ENCODE data around the gene LARP4B. TPM values are rescaled to one million over a fixed set of nuclear protein-coding genes. Genes with fewer than 3 reads are reported as not detected.

LARP4B gene
- total RNA-seq, 1 donor from 2014 or later: 78.3 TPM

GRCh38 chr10:790821-791551 is 140.5 kb downstream of the LARP4B start:
- H3K9me3 ChIP-seq: no peaks in the 10 kb centered on the region
- H3K4me3 ChIP-seq: no peak overlapping the region
- no peak overlapping the region for H3K27ac ChIP-seq
- peak; percentile 67 to 84 for DNase-seq (ENCODE audit: extremely low spot score in 2 of 2)
- intact Hi-C loops (cut with DNase I): no loop called here
- no peaks in the 10 kb centered on the region for H3K27me3 ChIP-seq
- TF ChIP-seq POLR2A (IDR thresholded peaks at IDR 0.05) (no peak), POLR2AphosphoS5 (IDR thresholded peaks at IDR 0.05; ENCODE audit: insufficient read depth in 1 of 2, low read depth in 1 of 2) (no peak), CTCF (IDR thresholded peaks at IDR 0.05) (no peak)
- H3K36me3 ChIP-seq: no peaks in the 10 kb centered on the region
- peaks cover 21% of the 10 kb centered on the region for H3K4me1 ChIP-seq

- no peak overlapping the region for H3K27ac ChIP-seq
- intact Hi-C loops (cut with DNase I): loop anchor here (10.0 kb wide), 2 partner anchors 215 to 285 kb away; no protein-coding TSS in a partner anchor
- peak; percentile 72 to 79 for DNase-seq (ENCODE audit: extremely low spot score in 2 of 2)
Measured at GRCh38 chr10:789831-790701, 141.4 kb downstream of the LARP4B start.

GRCh38 chr10:788796-789748 is 142.4 kb downstream of the LARP4B start:
- no peaks in the 10 kb centered on the region for H3K27me3 ChIP-seq

More at GRCh38 chr10:789831-790701, 141.4 kb downstream of the LARP4B start:
- Histone ChIP-seq H3K36me3 (no peaks in the 10 kb centered on the region), H3K9me3 (no peaks in the 10 kb centered on the region), H3K4me1 (peaks cover 22% of the 10 kb centered on the region), H3K27me3 (no peaks in the 10 kb centered on the region), H3K4me3 (peak overlapping the region; percentile 38 to 46)
- no peak for TF ChIP-seq POLR2A (IDR thresholded peaks at IDR 0.05)
- no peak for TF ChIP-seq POLR2AphosphoS5 (IDR thresholded peaks at IDR 0.05; ENCODE audit: insufficient read depth in 1 of 2, low read depth in 1 of 2)
- no peak for TF ChIP-seq CTCF (IDR thresholded peaks at IDR 0.05)

More at GRCh38 chr10:788796-789748, 142.4 kb downstream of the LARP4B start:
- DNase-seq (ENCODE audit: extremely low spot score in 2 of 2): peak; percentile 88 to 93
- Histone ChIP-seq H3K27ac (peak overlapping the region; percentile 21), H3K4me1 (peaks cover 31% of the 10 kb centered on the region), H3K4me3 (peak overlapping the region; percentile 38 to 46), H3K36me3 (no peaks in the 10 kb centered on the region), H3K9me3 (no peaks in the 10 kb centered on the region)
- intact Hi-C loops (cut with DNase I): loop anchor here (10.0 kb wide), 2 partner anchors 214 to 284 kb away; no protein-coding TSS in a partner anchor
- TF ChIP-seq POLR2AphosphoS5 (IDR thresholded peaks at IDR 0.05; ENCODE audit: insufficient read depth in 1 of 2, low read depth in 1 of 2): peak in 1 of 2 donors; percentile 21
- peak in 2 of 3 experiments; percentile 47 to 59 for TF ChIP-seq CTCF (IDR thresholded peaks at IDR 0.05)
- TF ChIP-seq POLR2A (IDR thresholded peaks at IDR 0.05): no peak

Data from vagina (tissue), 2 donors.